ENCODE data around the gene TADA2B.
A peak's percentile ranks its signal among the peaks of the same experiment; 100 is the strongest.

Gene TADA2B

DNA sequence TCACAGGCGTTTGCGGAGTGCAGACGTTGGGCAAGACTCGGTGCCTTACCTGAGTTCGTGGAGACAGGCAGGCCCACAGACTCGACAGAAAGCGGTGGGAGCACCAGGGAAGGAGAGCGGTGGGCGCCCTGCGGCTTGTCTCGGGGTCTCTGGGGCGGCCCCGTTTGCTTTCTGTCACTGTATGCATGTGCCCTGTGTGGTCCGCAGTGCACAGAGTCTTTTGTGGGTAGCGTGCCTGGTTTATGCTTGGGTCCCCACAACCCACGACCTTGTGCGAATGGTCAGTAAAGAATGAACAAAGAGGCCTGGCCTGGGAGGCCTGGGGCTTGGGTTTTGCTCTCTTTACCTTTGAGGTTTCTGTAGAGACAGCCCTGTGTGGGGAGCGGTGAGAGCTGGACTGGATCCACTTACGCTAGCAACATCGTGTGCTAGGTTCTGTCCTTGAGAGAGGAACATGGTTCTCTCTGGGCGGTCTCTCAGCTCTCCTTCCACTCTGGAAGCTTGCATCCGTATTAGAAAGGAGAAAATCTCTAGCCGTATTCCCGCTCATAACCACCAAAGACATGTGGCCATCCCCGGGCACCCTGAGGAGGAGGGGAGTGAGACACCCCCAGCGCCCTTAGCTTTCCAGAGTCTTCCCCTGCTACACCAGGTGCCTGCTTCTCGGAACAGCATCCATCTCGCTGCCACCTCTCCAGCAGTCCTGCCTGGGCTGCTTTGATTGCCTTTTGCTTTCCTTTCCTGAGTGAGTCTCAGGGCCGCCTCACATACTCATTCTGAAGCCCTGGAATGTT, 1.2 kb downstream of the TADA2B start:
- TF ChIP-seq, protein P1, sequence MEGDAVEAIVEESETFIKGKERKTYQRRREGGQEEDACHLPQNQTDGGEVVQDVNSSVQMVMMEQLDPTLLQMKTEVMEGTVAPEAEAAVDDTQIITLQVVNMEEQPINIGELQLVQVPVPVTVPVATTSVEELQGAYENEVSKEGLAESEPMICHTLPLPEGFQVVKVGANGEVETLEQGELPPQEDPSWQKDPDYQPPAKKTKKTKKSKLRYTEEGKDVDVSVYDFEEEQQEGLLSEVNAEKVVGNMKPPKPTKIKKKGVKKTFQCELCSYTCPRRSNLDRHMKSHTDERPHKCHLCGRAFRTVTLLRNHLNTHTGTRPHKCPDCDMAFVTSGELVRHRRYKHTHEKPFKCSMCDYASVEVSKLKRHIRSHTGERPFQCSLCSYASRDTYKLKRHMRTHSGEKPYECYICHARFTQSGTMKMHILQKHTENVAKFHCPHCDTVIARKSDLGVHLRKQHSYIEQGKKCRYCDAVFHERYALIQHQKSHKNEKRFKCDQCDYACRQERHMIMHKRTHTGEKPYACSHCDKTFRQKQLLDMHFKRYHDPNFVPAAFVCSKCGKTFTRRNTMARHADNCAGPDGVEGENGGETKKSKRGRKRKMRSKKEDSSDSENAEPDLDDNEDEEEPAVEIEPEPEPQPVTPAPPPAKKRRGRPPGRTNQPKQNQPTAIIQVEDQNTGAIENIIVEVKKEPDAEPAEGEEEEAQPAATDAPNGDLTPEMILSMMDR (IDR thresholded peaks at IDR 0.05; ENCODE audit: low read length, missing control alignments), result no peak
- no peak for DNase-seq (ENCODE audit: low read depth)

DNA sequence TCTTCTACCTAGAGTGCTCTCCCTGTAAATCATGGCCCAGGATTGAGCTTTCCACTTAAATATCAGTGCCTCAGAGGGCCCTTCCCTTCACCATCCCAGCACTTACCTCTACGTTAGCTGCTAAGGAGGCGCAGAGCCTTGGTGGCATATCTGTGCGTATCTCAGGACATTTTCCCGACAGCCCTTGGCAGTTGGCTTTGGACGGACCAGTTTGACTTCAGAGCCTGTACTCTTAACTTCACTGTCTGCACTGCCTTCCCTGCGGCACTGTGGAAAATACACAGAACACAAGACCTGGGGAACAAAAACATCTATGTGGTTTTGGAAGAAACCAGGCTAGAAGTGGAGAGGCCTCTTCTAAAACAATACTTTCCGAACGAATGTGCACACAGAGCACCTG, 2.4 kb downstream of the TADA2B start:
- H3K4me3 ChIP-seq (replicated peaks; ENCODE audit: low read depth, low read length), result no peak overlapping the region
- TF ChIP-seq, protein P1 (IDR thresholded peaks at IDR 0.05; ENCODE audit: low read length, missing control alignments), result no peak
- DNase-seq (ENCODE audit: low read depth), result no peak

More for the DNA sequence above, 1.2 kb downstream of the TADA2B start:
- peak overlapping the region; percentile 85 for H3K4me3 ChIP-seq (replicated peaks; ENCODE audit: low read depth, low read length)

DNA sequence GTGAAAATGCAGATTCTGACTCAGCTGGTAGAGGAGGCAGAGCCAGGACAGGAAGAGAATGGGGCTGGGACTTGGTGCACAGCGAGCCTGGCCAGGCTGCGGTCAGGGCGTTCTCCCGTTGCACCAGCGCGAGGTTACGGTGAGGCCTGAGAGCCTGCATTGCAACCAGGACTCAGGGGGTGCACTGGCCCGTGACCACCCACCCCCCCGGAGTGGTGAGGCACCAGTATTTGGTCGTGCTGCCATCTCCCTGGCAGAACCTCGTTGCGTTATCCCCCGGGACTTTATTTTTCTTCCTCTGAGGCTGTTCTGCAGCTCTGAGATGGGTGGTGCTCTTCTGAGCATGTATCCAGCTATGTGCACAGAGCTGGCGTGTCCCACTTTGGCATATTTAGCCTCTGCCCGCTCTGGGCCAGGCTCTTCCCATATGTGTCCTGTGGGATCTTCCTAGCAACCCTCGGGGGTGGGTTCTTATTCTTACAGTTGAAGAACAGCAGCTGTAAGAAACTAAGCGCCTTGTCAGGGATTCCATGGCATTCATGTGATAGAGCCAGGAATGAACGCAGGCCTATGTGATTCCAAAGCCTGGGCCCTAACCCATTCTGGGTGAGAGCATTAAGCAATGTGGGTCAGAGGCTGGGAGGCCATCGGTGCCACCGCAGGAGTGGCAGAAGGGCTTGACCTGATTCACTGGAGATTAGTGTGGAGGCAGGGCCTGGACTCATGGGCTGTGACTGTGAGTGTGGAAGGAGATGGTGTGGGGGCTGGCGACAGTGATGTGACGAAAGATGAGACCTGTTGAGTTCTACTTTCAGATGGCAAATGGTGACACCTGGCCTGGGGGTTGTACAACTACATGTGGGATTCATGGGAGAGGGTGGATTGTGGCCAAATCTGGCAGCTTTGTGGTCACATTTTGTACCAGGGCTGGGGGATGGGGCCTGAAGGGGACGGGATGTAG, 3.1 kb downstream of the TADA2B start:
- TF ChIP-seq, protein P1 (IDR thresholded peaks at IDR 0.05; ENCODE audit: low read length, missing control alignments), result no peak
- no peak overlapping the region for H3K4me3 ChIP-seq (replicated peaks; ENCODE audit: low read depth, low read length)
- DNase-seq (ENCODE audit: low read depth), result no peak

DNA sequence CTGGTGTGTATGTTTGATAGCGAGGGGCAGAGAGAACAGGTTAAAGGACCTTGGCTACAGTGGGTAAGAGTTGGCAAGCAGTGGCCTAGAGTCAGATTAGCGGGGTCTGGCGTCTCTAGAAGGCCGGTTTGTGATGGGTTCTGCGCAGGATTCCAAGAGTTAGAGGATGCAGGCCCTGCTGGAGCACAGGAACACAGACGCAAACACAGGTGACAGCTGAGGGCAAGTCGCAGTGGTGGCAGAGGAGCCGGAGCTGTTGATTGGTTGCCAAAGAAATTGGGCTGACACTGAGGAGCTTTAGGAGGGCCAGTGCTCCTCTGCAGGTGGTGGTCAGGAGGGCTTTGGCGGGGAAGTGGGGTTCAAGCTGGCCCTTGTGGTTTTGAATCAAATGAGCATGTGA, 3.8 kb downstream of the TADA2B start:
- DNase-seq (ENCODE audit: low read depth), result no peak
- TF ChIP-seq, protein P1 (IDR thresholded peaks at IDR 0.05; ENCODE audit: low read length, missing control alignments), result no peak
- no peak overlapping the region for H3K4me3 ChIP-seq (replicated peaks; ENCODE audit: low read depth, low read length)

DNA sequence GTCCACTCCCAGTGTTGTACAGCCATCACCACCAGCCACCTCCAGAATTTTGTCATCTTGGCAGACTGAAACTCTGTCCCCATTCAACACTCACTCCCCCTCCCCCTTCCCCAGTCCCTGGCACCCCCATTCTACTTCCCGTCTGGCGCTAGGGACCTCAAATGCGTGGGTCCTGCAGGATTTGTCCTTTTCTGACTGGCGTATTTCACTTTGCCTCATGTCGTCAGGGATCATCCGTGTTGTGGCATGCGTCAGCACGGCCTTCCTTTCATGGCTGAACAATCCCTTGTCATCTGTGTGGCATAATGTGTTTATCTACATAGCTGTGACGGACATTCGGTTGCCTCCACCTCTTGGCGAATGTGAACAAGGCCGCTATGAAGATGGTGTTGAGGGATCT, 5.5 kb downstream of the TADA2B start:
- DNase-seq (ENCODE audit: low read depth), result no peak
- TF ChIP-seq, protein P1 (IDR thresholded peaks at IDR 0.05; ENCODE audit: low read length, missing control alignments), result no peak
- no peak overlapping the region for H3K4me3 ChIP-seq (replicated peaks; ENCODE audit: low read depth, low read length)

DNA sequence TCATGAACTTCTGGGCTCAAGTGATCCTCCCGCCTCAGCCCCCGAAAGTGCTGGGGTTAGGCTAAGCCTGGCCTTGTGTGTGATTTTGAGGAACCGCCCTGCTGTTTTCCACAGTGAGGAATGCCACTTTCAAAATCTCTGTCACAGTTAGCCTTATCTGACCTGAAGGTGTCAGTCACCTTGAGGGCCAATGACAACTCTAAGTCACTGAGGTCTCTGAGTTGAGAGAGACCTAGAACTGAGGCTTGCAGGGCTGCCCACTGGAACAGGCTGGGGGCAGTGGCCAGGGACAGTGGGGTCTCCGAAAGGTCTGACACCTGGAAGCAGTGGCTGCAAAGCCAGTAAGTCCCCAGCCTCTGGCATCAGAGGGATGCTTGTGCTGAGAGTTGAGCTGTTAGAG, 6.1 kb downstream of the TADA2B start:
- no peak overlapping the region for H3K4me3 ChIP-seq (replicated peaks; ENCODE audit: low read depth, low read length)
- TF ChIP-seq, protein P1 (IDR thresholded peaks at IDR 0.05; ENCODE audit: low read length, missing control alignments), result no peak
- DNase-seq (ENCODE audit: low read depth), result no peak
